Fibroblast of pulmonary artery (primary cell): ENCODE results near the gene GSG1L.
A peak's percentile ranks its signal among the peaks of the same experiment; 100 is the strongest.

ENCODE experiments used
- DNase-seq: peaks from one replicate; pipeline ENCODE4 v3.0.0-alpha.2; 2010; ENCODE audit warnings: low read depth
- H3K4me3 ChIP-seq: replicated peaks from 2 replicates; pipeline ENCODE4 v1.5.1; 2011; ENCODE audit warnings: low read depth, mild to moderate bottlenecking, control low read depth, low read length, moderate library complexity
- TF ChIP-seq, protein P1 (sequence below): IDR thresholded peaks from 2 replicates; pipeline ENCODE4 v1.5.1; 2011; ENCODE audit warnings: mild to moderate bottlenecking, control low read depth, low read length, inconsistent platforms; ENCODE audit errors: missing control alignments

The GSG1L gene

GRCh38 chr16:28019218-28019617 is 44.3 kb downstream of the GSG1L start:
- DNase-seq, result no peak
- TF ChIP-seq, protein P1, sequence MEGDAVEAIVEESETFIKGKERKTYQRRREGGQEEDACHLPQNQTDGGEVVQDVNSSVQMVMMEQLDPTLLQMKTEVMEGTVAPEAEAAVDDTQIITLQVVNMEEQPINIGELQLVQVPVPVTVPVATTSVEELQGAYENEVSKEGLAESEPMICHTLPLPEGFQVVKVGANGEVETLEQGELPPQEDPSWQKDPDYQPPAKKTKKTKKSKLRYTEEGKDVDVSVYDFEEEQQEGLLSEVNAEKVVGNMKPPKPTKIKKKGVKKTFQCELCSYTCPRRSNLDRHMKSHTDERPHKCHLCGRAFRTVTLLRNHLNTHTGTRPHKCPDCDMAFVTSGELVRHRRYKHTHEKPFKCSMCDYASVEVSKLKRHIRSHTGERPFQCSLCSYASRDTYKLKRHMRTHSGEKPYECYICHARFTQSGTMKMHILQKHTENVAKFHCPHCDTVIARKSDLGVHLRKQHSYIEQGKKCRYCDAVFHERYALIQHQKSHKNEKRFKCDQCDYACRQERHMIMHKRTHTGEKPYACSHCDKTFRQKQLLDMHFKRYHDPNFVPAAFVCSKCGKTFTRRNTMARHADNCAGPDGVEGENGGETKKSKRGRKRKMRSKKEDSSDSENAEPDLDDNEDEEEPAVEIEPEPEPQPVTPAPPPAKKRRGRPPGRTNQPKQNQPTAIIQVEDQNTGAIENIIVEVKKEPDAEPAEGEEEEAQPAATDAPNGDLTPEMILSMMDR, result no peak
- H3K4me3 ChIP-seq, result no peak overlapping the region

DNA sequence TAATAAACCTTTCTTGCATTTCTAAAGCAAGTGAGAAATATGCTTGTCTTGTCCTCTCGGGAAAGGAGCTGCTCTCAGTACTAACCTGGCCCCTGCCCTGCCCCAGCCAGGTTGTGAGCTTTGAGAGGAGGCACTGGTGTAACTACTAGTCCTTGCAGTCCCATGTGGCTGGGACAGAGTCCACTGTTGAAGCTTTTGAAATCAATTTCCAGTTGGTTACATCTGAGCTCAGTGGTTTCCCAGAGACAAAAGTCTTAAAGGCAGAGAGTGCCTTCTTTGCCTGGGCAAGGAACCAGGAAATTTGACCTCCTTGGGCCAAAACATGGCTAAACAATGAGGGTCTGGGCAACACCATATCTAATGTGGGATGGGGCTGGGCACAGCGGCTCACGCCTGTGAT is 48.7 kb downstream of the GSG1L start:
- H3K4me3 ChIP-seq, result no peak overlapping the region
- no peak for DNase-seq
- TF ChIP-seq, protein P1, result no peak

GRCh38 chr16:28013878-28014277 is 49.6 kb downstream of the GSG1L start:
- DNase-seq, result no peak
- TF ChIP-seq, protein P1, result no peak
- no peak overlapping the region for H3K4me3 ChIP-seq

GRCh38 chr16:28013392-28013791 is 50.1 kb downstream of the GSG1L start:
- TF ChIP-seq, protein P1, result no peak
- no peak for DNase-seq
- no peak overlapping the region for H3K4me3 ChIP-seq

GRCh38 chr16:28011971-28012445 is 51.5 kb downstream of the GSG1L start:
- TF ChIP-seq, protein P1, result no peak
- DNase-seq, result peak; percentile 28
- no peak overlapping the region for H3K4me3 ChIP-seq

DNA sequence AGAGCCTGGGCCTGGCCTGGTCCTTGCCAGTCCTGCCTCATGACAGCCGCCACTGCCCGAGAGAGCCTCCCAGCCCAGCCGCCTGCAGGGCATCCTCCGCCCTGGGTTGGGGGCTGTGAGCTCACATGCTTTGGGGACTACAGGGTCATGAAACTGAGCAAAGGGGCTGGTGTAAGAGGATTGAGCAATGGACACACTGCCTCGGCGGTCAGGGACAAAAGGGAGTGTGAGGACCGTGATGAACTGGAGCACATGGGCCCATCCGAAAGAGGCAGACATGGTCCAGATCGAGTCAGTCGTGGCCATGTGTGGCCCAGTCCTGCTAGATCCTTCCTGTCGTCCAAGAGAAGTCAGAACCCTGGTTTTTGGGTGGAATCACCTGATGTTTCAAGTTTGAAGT is 52.3 kb downstream of the GSG1L start:
- no peak overlapping the region for H3K4me3 ChIP-seq
- TF ChIP-seq, protein P1, result no peak
- no peak for DNase-seq

DNA sequence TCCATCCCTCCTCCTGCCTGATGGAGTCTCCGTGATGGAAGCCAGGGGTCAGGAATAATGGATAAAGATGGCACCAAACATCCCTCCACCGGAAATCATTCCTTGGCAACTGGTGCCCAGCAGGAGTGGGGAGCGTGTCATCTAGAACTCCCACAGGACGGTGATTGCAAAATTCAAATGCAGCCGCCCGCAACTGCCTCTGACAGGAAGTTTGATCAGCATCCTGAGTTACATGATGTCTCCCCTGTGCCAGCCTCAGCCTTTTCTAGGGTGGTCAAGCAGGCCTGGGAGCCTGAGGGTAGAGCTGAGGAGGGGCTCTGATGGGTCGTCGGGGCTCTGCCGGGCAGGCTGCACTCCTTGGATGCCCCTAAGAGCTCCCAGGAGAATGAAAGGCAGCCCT is 52.8 kb downstream of the GSG1L start:
- peak; percentile 44 for DNase-seq
- no peak overlapping the region for H3K4me3 ChIP-seq
- TF ChIP-seq, protein P1, result no peak
